GM13976 (cell line): Measurements from ENCODE around the gene VTA1.

ENCODE experiments used
- DNase-seq: peaks from one replicate; pipeline ENCODE4 v3.0.0; 2012; ENCODE audit warnings: low spot score
- CTCF ChIP-seq: IDR thresholded peaks from 2 replicates; pipeline ENCODE4 v1.5.1; 2012; ENCODE audit warnings: borderline replicate concordance, mild to moderate bottlenecking; ENCODE audit not compliant: insufficient read depth; ENCODE audit errors: extremely low read depth, missing control alignments, control extremely low read depth
- in situ Hi-C: fragments of 300-500 bp; cut with MboI; formaldehyde crosslinking; loops from one replicate; pipeline ENCODE4 v1.12.0; 2022; ENCODE audit warnings: low sequenced_read_pairs, mixed read lengths, inconsistent platforms; ENCODE audit not compliant: unreplicated experiment

The VTA1 gene

GRCh38 chr6:142241061-142241460, 94.0 kb downstream of the VTA1 start:
- in situ Hi-C loops, result no loop called here
- TF ChIP-seq CTCF, result no peak
- no peak for DNase-seq

- no peak for TF ChIP-seq CTCF
- DNase-seq, result no peak
- in situ Hi-C loops, result no loop called here
These were observed 95.2 kb downstream of the VTA1 start for GRCh38 chr6:142242269-142242668.

- no peak for TF ChIP-seq CTCF
- DNase-seq, result peak; percentile 12
- in situ Hi-C loops, result no loop called here
These were observed 99.9 kb downstream of the VTA1 start for GRCh38 chr6:142246960-142247359.

- in situ Hi-C loops, result no loop called here
- no peak for TF ChIP-seq CTCF
- DNase-seq, result no peak
These were observed 102.2 kb downstream of the VTA1 start for GRCh38 chr6:142249266-142249665.

- TF ChIP-seq CTCF, result no peak
- no peak for DNase-seq
- in situ Hi-C loops, result no loop called here
These were observed 104.9 kb downstream of the VTA1 start for GRCh38 chr6:142251930-142252445.

GRCh38 chr6:142254513-142254912, 107.5 kb downstream of the VTA1 start:
- DNase-seq, result no peak
- TF ChIP-seq CTCF, result no peak
- in situ Hi-C loops, result no loop called here

GRCh38 chr6:142255785-142256184, 108.7 kb downstream of the VTA1 start:
- DNase-seq, result no peak

More at GRCh38 chr6:142255785-142256184, 108.7 kb downstream of the VTA1 start:
- no peak for TF ChIP-seq CTCF
- in situ Hi-C loops, result no loop called here
